B cell (primary cell): ENCODE results near the gene BHLHA9.

Experiments used
- EZH2 ChIP-seq: IDR thresholded peaks from 2 replicates; pipeline ENCODE4 v1.6.1; 2012; ENCODE audit warnings: borderline replicate concordance, low read depth, mild to moderate bottlenecking, moderate library complexity, low read length; ENCODE audit not compliant: insufficient read depth, poor library complexity, severe bottlenecking
- TF ChIP-seq, protein P1 (sequence below): fragments of 200-600 bp; IDR thresholded peaks from one replicate; pipeline ENCODE4 v1.8.0; 2022; ENCODE audit warnings: antibody characterized with exemption, mild to moderate bottlenecking

GRCh38 chr17:1231456-1231855 is 38.8 kb upstream of the BHLHA9 start:
- no peak for TF ChIP-seq EZH2
- TF ChIP-seq, protein P1, sequence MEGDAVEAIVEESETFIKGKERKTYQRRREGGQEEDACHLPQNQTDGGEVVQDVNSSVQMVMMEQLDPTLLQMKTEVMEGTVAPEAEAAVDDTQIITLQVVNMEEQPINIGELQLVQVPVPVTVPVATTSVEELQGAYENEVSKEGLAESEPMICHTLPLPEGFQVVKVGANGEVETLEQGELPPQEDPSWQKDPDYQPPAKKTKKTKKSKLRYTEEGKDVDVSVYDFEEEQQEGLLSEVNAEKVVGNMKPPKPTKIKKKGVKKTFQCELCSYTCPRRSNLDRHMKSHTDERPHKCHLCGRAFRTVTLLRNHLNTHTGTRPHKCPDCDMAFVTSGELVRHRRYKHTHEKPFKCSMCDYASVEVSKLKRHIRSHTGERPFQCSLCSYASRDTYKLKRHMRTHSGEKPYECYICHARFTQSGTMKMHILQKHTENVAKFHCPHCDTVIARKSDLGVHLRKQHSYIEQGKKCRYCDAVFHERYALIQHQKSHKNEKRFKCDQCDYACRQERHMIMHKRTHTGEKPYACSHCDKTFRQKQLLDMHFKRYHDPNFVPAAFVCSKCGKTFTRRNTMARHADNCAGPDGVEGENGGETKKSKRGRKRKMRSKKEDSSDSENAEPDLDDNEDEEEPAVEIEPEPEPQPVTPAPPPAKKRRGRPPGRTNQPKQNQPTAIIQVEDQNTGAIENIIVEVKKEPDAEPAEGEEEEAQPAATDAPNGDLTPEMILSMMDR, result no peak
